C4-2B (cell line): Measurements from ENCODE around the gene NEDD4L.

Experiments
- ZFX ChIP-seq: fragments of 450-650 bp; IDR thresholded peaks from 2 replicates; pipeline ENCODE4 v1.6.1; 2017
- TF ChIP-seq, protein P1 (sequence below): fragments of 450-650 bp; conservative IDR thresholded peaks from 2 replicates; pipeline ENCODE4 v1.5.1; 2017; ENCODE audit warnings: mild to moderate bottlenecking

DNA sequence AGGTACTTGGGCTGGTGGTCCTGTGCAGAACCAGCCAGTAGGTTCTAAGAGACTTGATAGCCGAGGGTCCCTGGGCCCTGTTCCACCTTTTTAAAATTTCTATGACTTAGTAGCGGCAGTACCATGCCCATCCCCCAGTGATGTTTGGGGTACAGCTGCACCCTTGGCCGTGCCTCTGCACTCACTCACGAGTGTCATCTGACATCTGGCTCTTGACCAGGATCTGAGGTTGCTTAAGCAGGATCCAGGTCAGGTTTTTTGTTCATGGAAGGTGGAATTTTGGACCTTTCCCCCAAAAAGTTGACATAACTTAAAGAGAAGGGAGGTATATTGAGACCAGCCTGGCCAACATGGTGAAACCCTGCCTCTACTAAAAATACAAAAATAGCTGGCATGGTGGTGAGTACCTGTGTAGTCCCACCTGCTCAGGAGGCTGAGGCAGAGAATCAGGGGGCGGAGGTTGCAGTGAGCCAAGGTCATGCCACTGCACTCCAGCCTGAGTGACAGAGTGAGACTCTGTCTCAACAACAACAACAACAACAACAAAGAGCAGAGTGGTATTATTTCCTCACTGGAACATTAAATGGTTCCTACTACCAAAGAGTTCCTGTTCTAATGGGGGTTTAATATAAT lies 163.6 kb downstream of the NEDD4L start:
- TF ChIP-seq, protein P1, sequence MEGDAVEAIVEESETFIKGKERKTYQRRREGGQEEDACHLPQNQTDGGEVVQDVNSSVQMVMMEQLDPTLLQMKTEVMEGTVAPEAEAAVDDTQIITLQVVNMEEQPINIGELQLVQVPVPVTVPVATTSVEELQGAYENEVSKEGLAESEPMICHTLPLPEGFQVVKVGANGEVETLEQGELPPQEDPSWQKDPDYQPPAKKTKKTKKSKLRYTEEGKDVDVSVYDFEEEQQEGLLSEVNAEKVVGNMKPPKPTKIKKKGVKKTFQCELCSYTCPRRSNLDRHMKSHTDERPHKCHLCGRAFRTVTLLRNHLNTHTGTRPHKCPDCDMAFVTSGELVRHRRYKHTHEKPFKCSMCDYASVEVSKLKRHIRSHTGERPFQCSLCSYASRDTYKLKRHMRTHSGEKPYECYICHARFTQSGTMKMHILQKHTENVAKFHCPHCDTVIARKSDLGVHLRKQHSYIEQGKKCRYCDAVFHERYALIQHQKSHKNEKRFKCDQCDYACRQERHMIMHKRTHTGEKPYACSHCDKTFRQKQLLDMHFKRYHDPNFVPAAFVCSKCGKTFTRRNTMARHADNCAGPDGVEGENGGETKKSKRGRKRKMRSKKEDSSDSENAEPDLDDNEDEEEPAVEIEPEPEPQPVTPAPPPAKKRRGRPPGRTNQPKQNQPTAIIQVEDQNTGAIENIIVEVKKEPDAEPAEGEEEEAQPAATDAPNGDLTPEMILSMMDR: no peak
- no peak for TF ChIP-seq ZFX
